Muscle of leg (tissue), 11 donors: ENCODE results near the gene WTAP. TPM values are rescaled to one million over a fixed set of nuclear protein-coding genes. Genes with fewer than 3 reads are reported as not detected.
A peak's percentile ranks its signal among the peaks of the same experiment; 100 is the strongest.
"Not testable (repeated sequence)": the region's sequence is repeated elsewhere in the genome, so short reads cannot be mapped to it uniquely, and the experiment has no call there.

Source experiments
- DNase-seq: peaks from one replicate; pipeline ENCODE4 v3.0.0; 2013
- H3K27ac ChIP-seq: one replicate; pipeline ENCODE4 v1.5.1; 2013; ENCODE audit warnings: mild to moderate bottlenecking, low read length, control low read depth
- H3K27me3 ChIP-seq: one replicate; pipeline ENCODE4 v1.6.1; 2013; ENCODE audit warnings: low read length; ENCODE audit not compliant: control insufficient read depth, insufficient read depth
- H3K36me3 ChIP-seq: one replicate; pipeline ENCODE4 v1.6.1; 2013; ENCODE audit warnings: low read length; ENCODE audit not compliant: control insufficient read depth, insufficient read depth
- H3K4me1 ChIP-seq: one replicate; pipeline ENCODE4 v1.6.1; 2013; ENCODE audit warnings: low read length; ENCODE audit not compliant: control insufficient read depth, insufficient read depth
- H3K4me3 ChIP-seq: one replicate; pipeline ENCODE4 v1.5.1; 2013; ENCODE audit warnings: low read length, control low read depth
- H3K9me3 ChIP-seq: replicated peaks from 2 replicates; pipeline ENCODE4 v1.6.1; 2013; ENCODE audit warnings: low read depth, low read length; ENCODE audit not compliant: control insufficient read depth
- WGBS: methylation state at CpG from one replicate; pipeline ENCODE4 v1.1.5; 2013; ENCODE audit warnings: missing lambda C conversion rate; ENCODE audit not compliant: insufficient coverage; 5-methylcytosine and 5-hydroxymethylcytosine counted together
- polyA plus RNA-seq, 8 donors: library from polyadenylated mRNA; unstranded; fragments of 120-200 nt; gene quantifications; one replicate each; pipeline versions ENCODE4 v1.2.1 to v1.2.3, GENCODE V29; 2013; ENCODE audit warnings: inconsistent platforms in 1 of 8, low replicate concordance in 1 of 8; ENCODE audit not compliant: insufficient read length in 8 of 8, insufficient read depth in 1 of 8
- total RNA-seq: library from RNA; stranded (reverse); fragments of 120-200 nt; gene quantifications from one replicate; pipeline ENCODE4 v1.2.4, GENCODE V29; 2013

The WTAP gene
- total and polyA plus RNA-seq, 9 donors: 61.4 to 80.3 (median 71.2) TPM

- Histone ChIP-seq H3K27me3 (no peaks in the 10 kb centered on the region), H3K9me3 (no peaks in the 10 kb centered on the region), H3K27ac (peak overlapping the region; percentile 93), H3K4me1 (peaks cover 21% of the 10 kb centered on the region), H3K4me3 (peak overlapping the region; percentile 65), H3K36me3 (peaks cover 20% of the 10 kb centered on the region)
- peak; percentile 53 for DNase-seq
- WGBS: 1% methylated on average over 61 of the region's 66 CpGs
Observed at GRCh38 chr6:159692303-159693127, 34.8 kb upstream of the WTAP start.

GRCh38 chr6:159693128-159693893 is 34.0 kb upstream of the WTAP start, which contains the start of gene SOD2:
Gene SOD2 (minus strand): TSS chr6:159693241. CDS start chr6:159693167, 74 bp downstream.
- no peaks in the 10 kb centered on the region for H3K27me3 ChIP-seq
- peak within 1 kb of the TSS; percentile 65 for H3K4me3 ChIP-seq
- peak within 1 kb of the TSS; percentile 93 for H3K27ac ChIP-seq
- under 1% methylated on average over 66 of the region's 74 CpGs for WGBS
- H3K4me1 ChIP-seq: peaks cover 21% of the 10 kb centered on the region
- peaks cover 12% of the 10 kb centered on the region for H3K36me3 ChIP-seq
- no peaks in the 10 kb centered on the region for H3K9me3 ChIP-seq
- DNase-seq: peak; percentile 89

GRCh38 chr6:159693894-159694545 is 33.3 kb upstream of the WTAP start:
- Histone ChIP-seq H3K9me3 (no peaks in the 10 kb centered on the region), H3K36me3 (peaks cover 9% of the 10 kb centered on the region), H3K27ac (peak overlapping the region; percentile 93), H3K4me3 (peak overlapping the region; percentile 65), H3K4me1 (peaks cover 21% of the 10 kb centered on the region), H3K27me3 (no peaks in the 10 kb centered on the region)
- 20% methylated on average over 1 of the region's 14 CpGs for WGBS
- peak; percentile 74 for DNase-seq

GRCh38 chr6:159695984-159696383 is 31.3 kb upstream of the WTAP start:
- Histone ChIP-seq H3K27me3 (no peaks in the 10 kb centered on the region), H3K4me1 (peaks cover 23% of the 10 kb centered on the region), H3K4me3 (no peak overlapping the region), H3K27ac (no peak overlapping the region), H3K9me3 (no peaks in the 10 kb centered on the region), H3K36me3 (peaks cover 3% of the 10 kb centered on the region)
- no peak for DNase-seq
- no CpG with 5 or more reads among the region's 2 CpGs for WGBS

- peaks cover 5% of the 10 kb centered on the region for H3K4me1 ChIP-seq
- no peaks in the 10 kb centered on the region for H3K9me3 ChIP-seq
- no peak overlapping the region for H3K4me3 ChIP-seq
- DNase-seq: peak; percentile 26
- whole genome bisulfite sequencing: no CpG with 5 or more reads among the region's 1 CpG
- peak overlapping the region; percentile 9 for H3K27ac ChIP-seq
- H3K27me3 ChIP-seq: no peaks in the 10 kb centered on the region
- H3K36me3 ChIP-seq: no peaks in the 10 kb centered on the region
Observed at GRCh38 chr6:159700970-159701369, 26.3 kb upstream of the WTAP start.

- no peaks in the 10 kb centered on the region for H3K27me3 ChIP-seq
- peak overlapping the region; percentile 35 for H3K27ac ChIP-seq
- H3K9me3 ChIP-seq: no peaks in the 10 kb centered on the region
- H3K4me1 ChIP-seq: peaks cover 5% of the 10 kb centered on the region
- H3K36me3 ChIP-seq: no peaks in the 10 kb centered on the region
- peak; percentile 35 for DNase-seq
- 84% methylated on average over 6 of the region's 7 CpGs for whole genome bisulfite sequencing
- H3K4me3 ChIP-seq: no peak overlapping the region
Observed at GRCh38 chr6:159701413-159701999, 25.8 kb upstream of the WTAP start.

- H3K4me1 ChIP-seq, H3K9me3 ChIP-seq, H3K27me3 ChIP-seq, H3K27ac ChIP-seq, DNase-seq, H3K36me3 ChIP-seq, H3K4me3 ChIP-seq: not testable (repeated sequence)
- 86% methylated on average over 4 of the region's 4 CpGs for WGBS
Observed at GRCh38 chr6:159710603-159711002, 16.7 kb upstream of the WTAP start.

- DNase-seq, H3K9me3 ChIP-seq, H3K27ac ChIP-seq, H3K27me3 ChIP-seq, H3K4me1 ChIP-seq, H3K36me3 ChIP-seq, H3K4me3 ChIP-seq: not testable (repeated sequence)
- 91% methylated on average over 3 of the region's 3 CpGs for WGBS
Observed at GRCh38 chr6:159712389-159712788, 14.9 kb upstream of the WTAP start.

GRCh38 chr6:159713984-159714383 is 13.3 kb upstream of the WTAP start:
- Histone ChIP-seq H3K4me1 (peaks cover 2% of the 10 kb centered on the region), H3K36me3 (no peaks in the 10 kb centered on the region), H3K4me3 (no peak overlapping the region), H3K27me3 (no peaks in the 10 kb centered on the region), H3K9me3 (no peaks in the 10 kb centered on the region), H3K27ac (no peak overlapping the region)
- 89% methylated on average over 7 of the region's 7 CpGs for WGBS
- no peak for DNase-seq
